HG02973 (cell line): ENCODE results near the gene FHIT.

Source experiments
- ATAC-seq: cut with Tn5 transposase; IDR thresholded peaks from one replicate; pipeline ENCODE4 v1.9.1; 2021; ENCODE audit warnings: moderate library complexity; ENCODE audit not compliant: unreplicated experiment

Gene FHIT

GRCh38 chr3:61172684-61173083 lies 78.6 kb downstream of the FHIT start:
- ATAC-seq, result no peak

DNA sequence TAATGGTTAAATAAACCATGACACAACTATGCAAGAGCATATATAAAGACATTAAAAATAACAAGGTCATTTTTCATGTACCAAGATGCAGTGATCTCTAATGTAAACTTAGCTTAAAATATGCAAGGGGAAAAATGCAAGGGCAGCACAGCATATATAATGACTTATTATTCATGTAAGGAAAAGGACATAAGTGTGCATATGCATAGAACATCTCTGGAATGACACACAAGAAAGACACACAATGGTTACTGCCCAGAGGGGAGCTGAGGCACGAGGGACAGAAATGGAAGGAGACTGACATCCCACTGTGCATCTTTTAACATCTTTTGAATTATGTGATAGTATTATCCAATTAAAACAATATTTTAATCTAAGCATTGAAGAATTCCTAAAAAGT lies 79.0 kb downstream of the FHIT start:
- no peak for ATAC-seq

DNA sequence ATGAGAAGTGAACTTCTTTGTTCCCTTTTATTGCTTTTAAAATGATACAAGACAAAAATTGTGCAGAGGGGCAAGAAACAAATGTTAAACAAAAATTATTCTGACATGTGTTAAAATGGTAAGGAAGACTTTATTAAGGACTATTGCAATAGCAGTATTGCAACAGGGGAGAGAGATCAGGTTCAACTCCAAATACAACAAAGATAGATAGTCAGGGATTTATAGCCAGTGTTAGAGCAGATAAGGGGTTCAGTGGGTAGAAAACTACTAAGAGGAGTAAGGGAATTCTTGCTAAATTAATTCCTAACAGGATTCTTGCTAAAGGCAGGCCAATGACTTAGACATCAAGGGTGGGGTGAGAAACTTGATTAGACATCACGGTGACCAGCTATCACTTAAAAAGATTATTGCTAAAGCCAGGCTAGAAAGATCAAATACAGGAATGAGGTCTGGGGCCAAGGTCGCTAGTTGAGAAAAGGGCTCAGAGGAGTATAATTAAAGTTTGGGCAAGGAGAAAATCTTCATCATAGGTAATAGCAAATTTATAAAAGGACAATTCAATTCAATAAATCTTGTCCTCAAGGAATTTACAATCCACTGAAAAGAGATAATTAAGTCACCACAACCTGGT lies 81.5 kb downstream of the FHIT start:
- no peak for ATAC-seq

GRCh38 chr3:61168286-61168685 lies 83.0 kb downstream of the FHIT start:
- ATAC-seq, result no peak

- ATAC-seq, result no peak
Measured at GRCh38 chr3:61162965-61163364, 88.3 kb downstream of the FHIT start.

GRCh38 chr3:61158667-61159066 lies 92.6 kb downstream of the FHIT start:
- no peak for ATAC-seq

DNA sequence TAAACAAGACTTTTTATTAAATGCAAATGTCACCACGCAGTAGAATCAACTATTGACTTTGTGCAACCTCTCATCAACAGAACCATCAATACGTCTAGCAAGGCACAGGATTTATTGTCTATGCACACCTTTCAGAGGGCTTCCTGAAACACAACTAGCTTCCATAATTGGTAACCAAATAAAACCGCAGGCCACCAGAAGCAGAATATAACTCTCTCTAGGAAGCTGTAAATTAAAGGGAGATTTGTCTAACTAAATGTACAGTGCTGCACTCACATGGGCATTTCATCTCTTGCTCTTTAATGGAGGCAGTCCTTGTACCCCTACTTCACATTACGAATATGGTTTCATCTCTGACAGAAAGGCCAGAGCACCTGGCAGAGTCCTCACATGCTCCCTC lies 93.0 kb downstream of the FHIT start:
- ATAC-seq, result peak; percentile 36

DNA sequence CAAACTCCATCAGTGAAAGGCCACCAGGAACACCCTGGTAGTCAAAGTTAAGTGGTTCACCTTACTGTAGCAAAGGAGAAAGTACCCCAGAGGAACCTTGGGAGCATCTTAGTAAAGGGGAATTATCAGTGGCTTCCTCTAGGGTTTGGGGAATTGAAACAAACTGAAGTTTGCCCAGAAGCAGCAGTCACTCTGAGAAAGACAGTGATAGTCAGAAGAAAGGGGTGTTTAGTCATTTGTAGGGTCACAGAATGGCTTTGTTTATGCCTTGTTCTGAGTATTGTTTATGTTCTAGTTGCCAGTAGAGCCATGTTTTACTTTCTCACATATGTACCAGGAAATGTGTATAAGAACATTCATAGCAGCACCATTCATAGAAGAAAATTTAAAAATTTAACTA lies 93.8 kb downstream of the FHIT start:
- peak; percentile 88 for ATAC-seq

DNA sequence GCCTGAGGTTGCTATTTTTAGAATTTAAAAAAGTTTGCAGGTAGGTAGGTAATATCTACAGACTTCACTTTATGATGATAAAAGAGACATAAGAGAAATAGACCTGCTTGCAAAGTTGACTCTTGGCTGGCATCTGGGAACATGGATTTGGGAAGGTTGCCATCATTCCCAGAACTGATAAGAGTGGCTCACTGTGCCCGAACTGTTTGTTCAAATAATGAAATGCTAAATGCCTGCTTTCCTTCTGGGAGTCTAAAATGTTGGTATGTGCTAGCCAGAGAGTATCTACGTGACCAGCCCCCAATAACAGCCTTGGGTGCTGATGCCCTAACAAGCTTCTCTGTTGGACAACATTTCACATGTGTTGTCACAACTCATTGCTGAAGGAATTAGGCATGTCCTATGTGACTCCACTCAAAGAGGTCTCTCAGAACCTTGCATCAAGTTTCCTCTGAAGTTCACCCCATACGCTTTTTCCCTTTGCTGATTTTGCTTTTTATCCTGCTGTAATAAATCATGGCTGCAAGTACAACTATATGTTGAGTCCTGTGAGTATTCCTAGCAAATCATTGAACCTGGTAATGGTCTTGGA lies 95.5 kb downstream of the FHIT start:
- ATAC-seq, result no peak

DNA sequence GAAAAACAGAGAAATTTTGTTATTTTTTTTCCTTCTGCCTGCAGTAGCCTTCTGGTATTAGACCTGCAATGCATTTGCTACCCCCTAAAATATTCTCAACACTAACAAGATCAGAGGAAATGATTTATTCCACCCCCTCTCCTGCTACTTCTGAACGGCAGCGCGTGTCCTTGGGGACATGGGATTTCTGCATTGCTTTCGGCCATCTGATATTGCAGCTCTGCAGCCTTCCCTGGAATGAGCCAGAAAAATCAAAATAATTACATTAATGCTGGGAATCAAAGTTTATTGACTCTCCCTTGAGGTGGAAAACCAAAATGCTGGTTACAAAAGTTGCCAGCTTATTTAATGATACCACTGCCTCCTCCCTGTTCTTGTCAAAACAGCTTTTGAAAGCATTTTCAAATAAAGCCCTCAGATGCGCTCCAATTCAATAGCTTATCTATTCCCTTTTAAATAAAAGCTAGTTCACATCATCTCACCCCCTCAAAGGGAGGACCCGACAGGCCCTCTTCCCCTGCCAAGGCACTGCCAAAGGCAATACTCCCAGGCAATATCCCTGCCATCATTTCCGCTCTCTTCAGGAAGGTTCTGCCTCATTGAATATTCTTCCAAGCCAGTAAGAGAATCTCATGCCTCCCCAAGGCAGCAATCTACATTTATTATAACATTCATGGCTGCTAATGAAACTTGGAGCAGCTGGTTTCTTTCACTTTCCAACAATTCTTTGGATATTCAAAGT lies 96.6 kb downstream of the FHIT start:
- no peak for ATAC-seq

GRCh38 chr3:61152071-61152470 lies 99.2 kb downstream of the FHIT start:
- ATAC-seq, result no peak

- no peak for ATAC-seq
Measured at GRCh38 chr3:61149236-61149635, 102.0 kb downstream of the FHIT start.

DNA sequence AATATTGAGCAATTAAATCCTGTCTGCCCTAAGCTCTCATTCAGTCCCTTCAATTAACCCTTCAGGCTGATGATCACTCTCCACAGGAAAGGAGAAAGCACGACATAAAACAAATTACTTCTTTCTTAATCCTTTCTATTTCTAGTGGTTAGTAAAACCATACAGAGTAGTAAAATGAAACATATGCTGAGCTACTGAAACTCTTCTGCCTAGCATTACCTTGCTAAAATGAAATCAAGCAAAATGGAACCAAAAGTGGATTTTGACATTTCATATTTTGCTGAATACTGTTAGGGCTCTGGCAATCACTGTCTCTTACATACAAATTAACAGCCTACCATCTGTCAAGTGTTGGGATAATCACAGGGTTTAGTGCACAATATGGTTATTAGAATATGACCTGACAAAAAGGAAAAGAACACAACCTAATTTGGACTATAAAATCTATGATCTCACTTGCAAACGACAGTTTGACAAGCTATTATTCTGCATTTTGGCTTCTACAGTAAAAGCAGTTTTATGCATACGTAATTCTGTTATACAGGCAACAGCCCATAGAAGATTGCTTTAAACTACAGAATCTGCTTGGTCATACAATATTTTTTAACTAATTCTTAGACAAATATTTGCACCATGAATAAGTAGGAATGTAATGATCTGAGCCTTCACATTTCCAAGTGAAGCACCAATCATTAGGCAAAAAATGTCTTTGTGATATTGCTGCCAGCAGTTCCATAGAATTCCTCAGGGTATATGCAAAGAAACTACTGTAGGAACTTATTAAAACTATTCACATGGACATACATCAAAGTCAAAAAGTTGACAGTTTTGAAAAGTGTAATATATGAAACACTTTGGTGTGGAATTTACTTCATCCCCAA lies 105.0 kb downstream of the FHIT start:
- ATAC-seq, result no peak

GRCh38 chr3:61141697-61142096 lies 109.6 kb downstream of the FHIT start:
- ATAC-seq, result no peak

- ATAC-seq, result no peak
Measured at GRCh38 chr3:61141227-61141626, 110.0 kb downstream of the FHIT start.

DNA sequence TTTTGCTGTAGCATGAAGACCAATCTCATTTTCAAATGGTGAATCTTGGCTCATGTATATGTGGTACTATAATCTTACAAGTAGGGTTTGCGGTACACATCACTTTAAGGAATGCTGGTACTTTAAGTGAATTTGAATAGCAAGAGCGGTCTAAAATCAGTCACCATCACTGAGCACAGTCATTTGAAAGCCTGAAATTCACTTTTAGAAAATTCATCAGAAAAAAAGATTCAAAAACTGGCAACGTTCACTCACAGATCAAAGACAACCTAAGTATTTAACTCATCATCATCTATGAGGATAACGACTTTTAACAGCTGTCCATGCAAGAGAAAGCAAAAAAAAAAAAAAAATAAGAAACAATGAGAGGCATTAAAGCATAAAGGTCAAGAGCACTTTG lies 111.6 kb downstream of the FHIT start:
- ATAC-seq, result no peak

DNA sequence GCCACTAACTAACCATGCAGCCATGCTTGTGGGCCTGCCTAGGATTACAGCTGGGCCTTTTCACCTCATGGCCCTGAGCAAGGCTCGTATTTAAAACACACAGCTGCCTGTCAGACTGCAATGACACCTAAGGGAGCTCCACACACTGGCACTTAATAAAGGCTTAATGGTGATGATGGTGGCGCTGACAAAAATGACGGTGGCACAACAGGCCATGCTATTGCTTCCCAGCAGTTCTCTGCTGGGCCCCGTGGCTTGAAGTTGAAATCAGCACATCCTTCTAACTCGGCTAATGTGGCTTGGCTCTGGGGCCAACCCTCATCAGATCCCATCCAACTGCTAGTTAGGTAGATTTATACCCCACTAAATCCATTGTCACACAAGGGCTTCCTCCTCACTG lies 112.9 kb downstream of the FHIT start:
- ATAC-seq, result no peak

- no peak for ATAC-seq
Measured at GRCh38 chr3:61136191-61136590, 115.1 kb downstream of the FHIT start.

DNA sequence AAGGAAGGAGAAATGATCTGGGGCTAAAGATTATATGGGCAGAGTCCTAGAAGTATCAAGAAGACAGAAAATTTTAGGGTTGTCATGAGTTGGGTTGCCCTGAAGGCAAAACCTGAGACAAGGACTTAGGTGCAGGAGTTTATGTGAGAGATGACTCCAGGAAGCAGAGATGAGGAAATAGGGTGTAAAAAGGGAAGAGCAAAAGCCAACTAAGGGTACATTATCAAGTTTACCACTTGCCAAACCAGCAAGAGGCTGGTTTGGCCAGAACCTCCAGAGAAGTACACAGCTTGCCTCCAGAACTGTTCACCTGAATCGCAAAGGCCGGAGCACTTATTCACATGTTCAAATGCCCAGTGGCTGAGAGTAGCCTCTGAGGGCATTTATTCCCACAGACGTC lies 116.7 kb downstream of the FHIT start:
- no peak for ATAC-seq

- ATAC-seq, result no peak
Measured at GRCh38 chr3:61132062-61132461, 119.2 kb downstream of the FHIT start.

GRCh38 chr3:61118830-61119229 lies 132.4 kb downstream of the FHIT start:
- no peak for ATAC-seq
